Measurements from ENCODE around the gene SNF8.

SNF8 gene

DNA sequence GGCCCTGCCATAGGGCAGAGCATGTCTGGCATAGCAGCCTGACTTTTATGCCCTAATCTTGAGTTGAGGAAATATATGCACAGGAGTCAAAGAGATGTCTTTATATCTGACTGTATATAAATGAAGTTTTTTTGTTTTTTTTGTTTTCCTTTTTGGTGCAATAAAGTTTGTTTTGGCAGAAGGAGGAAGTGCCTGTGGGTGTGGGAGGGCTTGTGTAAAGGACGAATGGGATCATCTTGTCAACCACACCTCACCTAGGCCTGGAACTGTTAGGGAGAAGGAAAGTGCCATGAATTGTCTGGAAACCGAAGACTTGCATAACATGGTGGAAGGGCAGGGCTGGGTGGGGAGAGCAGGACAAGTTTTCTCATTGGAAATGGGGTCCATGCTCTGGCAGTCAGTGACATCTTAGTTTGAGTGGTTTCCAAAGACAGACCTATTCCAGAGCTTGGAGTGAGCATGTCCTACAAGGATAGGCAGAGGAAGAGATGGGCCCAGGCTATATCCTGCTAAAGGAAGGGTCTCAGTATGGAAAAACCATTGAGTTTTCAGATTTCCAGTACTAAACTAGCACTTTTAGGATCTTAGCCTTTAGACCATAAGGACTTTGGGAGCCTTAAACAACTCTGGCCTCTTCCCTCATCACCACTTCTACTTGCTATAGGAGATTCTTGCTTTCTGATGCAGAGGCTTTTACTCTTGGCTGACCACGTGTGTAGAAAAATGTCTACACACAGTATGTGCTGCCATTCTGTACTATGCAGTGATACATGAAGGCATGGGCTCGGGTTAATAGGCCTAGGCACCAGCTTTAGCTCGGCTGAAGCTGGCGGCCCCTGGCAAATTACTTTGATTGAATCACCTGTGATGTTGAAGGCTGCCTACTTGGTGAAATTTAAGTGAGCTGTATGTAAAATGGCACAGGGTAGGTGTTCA lies 15.5 kb downstream of the SNF8 start:
- DNase-seq, result no peak

DNA sequence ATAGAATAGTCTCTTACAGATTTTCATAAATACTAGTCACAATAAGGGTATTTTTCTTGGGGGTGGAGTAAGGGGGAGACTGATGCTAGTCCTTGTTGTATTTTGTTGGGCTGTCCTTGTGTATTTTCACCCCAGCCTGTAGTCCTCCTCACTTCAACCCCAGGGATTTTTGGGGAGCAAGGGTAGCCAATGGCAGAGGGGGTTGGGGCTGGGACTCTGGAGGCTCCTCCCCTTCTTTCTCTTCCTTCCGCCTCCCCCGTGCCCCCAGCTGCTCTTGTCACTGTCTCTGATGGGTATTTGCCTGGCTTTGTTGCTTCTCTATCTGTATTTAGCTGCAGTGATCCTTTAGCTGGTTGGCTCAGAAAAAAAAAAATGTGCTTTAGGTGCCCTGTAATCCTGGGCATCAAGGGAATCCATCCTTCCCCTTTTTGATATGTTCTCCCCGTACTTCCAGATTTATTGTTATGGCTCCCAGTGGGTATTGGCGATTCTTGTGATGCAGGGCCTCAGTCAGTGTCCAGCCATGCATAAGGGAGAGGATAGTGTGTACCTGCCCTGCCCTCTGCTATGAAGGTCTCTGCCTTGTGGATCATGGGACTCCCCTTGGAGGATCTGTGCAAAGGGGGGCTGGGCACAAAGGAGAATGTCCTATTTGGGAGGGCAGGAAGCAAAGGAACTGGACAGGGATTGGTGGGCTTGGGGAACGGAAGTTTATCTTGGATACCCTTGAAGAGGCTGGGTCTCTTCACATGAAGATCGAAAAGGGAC lies 16.5 kb downstream of the SNF8 start:
- DNase-seq, result no peak

DNA sequence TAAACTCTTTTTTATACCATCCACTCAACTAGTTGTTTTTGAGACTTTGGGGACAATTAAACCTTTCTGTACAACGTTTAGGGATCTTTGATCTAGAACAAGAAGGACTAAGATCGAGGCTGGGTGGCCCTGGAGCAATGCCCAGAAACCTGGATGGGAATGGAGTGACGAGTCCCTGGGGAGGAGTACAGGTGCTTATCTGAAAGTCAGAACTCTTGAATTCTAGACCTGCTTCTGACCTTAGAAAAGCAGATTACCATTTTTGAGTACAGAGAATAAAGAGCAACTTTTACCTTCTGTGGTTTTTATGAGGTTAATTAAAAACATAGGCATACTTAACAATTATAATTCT lies 18.7 kb downstream of the SNF8 start:
- no peak for DNase-seq

DNA sequence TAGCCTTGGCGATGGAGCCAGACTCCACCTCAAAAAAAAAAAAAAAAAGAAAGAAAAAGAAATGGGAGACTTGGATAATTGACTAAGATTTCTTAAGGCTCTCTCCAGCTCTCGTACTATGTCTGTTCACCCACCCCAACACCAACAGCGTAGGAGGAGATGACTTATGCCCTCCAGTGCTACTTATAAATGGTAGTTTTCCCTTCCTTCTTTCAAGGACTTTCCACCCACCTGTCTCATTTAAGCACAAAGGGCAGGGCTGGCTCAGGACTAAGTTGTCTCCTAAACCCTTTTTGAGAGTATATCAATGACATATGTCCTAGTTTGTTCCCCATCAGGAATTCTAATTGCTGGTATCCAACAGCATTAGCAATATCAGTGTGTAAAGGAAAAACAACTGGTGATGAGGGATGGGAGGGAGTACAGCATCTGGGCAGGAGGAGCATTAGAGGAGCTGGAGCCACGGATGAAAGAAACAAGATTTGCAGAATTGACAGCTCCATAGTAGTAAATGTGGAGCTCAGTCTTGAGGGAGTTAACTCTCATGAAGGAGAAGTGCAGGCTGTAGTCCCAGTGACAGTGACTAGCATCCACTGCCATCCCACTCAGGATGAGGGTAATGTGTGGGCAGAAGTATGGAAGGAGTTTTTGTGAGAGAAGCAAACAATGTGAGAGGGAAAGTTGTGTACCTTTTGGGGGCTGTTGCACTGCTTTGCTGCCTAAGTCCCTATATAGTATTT lies 19.2 kb downstream of the SNF8 start:
- DNase-seq, result no peak

DNA sequence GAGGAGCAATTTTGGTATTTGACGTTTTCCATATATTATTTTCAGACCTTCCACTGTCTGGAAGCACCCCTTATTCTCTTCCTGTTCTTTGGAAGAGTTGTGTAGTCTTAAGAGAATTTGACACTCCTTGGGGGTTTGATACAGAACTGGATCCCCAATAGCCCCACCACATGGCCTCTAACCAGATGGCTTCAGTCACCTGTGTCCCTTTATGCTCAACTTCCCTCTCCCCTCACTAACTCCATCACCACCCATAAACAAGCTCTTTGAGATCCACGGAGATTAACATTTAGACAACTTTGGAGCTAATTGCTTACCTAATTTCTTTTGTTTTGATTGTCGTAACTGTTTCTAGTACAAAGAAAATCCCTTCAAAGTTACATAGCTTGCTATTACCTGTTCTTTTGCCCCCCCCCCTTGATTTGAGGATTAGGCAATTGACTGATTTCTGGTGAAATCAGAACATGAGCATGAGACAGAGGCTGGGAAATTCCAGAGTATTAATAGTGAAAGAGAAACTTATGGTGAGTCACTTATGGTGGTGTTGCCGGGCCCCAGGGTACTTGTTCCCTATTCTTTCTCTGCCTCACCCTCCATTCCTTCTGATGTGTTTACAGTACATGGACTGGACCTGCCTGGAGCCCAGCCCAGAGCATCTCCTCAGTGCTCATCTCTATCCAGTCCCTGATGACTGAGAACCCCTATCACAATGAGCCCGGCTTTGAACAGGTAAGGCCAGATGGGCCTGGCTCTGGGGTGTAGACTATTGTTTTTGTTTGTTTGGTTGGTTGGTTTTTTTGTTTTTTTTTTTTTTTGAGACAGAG lies 29.0 kb downstream of the SNF8 start:
- DNase-seq, result peak; percentile 24

DNA sequence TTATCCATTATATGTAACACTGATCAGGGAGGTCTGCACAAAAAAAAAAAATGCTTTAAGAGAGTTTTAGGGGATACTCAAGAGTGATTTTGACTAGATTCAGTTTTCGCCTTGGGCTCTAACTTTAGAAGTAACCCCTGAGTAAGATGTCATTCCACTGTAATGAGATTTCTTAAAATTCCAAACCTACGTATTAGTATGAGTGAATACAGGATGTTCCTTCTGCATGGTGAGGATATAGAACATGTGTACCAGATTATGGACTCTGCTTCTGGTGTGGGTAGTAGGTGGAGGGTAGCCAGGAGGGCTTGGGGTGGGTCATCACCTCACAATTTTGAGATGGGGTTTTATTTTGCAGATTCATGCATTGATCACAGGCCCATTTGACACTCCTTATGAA lies 32.2 kb downstream of the SNF8 start:
- DNase-seq, result no peak

DNA sequence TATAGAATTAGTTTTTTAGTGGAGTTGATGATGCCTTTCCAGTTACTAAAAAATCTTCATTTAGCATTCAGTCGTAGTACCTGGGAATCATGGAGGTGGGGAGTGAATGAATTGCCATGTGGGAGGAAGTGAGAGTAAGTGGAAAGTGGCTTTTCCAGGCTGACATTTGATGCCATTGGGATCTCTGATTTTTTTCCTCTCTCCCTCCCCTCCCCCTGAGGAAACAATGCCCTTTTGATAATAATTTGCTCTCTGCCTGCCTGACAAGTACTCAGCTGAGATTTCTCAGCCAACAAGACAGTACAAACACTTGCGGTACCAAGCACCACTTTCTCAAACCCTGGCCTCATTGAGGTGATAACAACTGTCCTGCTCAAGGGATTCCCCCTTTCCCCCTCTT lies 34.3 kb downstream of the SNF8 start:
- DNase-seq, result no peak

DNA sequence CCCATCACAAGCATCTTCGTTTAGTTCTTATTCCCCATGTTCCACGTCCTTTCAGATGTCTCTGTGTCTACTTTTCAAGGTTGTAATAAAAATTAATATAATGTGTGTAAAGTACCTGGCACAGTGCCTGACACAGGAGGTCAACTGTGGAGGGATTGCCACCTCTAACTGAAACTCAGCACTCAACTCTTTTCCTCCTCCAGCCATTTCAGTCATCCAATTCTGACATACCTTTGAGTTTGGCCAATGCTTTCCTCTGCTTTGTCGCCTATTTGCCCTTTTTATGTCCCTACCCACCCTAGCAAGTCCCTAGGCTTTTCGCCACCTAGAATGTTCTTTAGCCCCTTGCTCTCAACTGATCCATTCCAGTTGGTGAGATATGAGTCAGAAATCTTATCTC lies 34.9 kb downstream of the SNF8 start:
- no peak for DNase-seq

DNA sequence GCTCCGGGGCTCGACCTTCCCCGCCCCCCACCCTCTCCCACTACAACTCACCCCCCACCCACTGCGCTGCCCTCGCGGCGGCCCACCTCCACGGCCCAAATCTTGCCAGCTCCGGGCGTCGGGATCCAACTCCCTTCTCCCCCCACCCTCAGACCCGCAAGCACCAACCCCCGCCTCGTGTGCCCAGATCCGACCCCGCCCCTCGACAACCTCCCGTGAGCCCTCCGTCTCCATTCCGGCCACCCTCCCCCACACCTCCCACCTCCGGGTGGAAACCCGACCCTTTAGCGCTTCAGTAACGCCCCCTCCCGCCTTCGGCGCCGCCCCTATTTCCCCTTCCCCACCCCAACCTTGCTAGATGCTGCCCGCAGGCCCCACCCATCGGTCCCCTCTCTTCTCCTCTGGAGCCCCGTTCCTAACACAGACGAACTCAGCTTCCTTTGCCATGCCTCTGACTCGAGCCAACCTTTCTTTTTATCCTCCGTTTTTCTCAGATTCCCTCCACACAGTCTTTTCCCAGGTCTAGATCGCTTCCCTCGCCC lies 35.7 kb downstream of the SNF8 start:
- peak; percentile 93 for DNase-seq

DNA sequence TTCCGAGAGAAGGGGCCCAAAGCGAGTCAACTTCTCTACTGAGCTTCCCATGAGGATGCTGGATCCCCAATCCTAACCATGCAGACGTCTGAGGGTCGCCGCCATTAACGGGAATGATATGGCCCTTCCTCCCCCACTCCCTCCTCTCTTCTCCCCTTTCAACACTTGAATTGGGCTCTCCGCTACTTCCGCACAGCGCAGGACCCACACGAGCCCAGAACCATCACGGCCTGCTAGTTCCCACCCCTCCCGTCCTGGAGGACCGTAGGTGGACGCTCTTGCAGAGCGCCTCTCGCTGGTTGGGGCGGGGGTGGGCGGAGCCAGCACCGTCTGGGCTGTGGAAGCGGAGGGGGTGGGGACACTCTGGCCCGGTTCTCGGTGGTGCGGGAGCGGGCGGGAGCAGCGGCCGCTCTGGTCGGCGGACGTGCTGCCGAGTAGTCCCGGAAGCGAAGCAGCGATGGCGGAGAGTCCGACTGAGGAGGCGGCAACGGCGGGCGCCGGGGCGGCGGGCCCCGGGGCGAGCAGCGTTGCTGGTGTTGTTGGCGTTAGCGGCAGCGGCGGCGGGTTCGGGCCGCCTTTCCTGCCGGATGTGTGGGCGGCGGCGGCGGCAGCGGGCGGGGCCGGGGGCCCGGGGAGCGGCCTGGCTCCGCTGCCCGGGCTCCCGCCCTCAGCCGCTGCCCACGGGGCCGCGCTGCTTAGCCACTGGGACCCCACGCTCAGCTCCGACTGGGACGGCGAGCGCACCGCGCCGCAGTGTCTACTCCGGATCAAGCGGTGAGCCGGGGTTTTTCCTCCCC lies 36.4 kb downstream of the SNF8 start, which contains the start of gene UBE2Z:
UBE2Z (plus strand) TSS at position 361 of the 797 bp plus-strand sequence; CDS start at position 458, 97 bp downstream.
- DNase-seq, result peak; percentile 96

DNA sequence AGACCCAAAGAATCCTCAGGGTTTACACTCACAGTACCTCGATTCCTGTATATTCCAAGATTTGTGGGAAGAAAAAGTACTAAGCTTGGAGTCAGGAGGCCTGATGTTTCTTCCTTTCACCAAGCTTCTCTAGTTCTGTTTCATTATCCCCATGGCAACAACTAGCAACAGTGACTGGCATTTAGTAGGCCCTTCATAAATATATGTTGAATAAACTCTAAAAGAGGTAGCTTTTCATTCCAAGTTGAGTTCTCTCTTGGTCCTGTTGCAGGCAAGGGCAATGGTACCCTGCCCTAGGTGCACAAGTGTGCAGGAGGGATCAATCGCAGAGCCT lies 37.0 kb downstream of the SNF8 start:
- no peak for DNase-seq

DNA sequence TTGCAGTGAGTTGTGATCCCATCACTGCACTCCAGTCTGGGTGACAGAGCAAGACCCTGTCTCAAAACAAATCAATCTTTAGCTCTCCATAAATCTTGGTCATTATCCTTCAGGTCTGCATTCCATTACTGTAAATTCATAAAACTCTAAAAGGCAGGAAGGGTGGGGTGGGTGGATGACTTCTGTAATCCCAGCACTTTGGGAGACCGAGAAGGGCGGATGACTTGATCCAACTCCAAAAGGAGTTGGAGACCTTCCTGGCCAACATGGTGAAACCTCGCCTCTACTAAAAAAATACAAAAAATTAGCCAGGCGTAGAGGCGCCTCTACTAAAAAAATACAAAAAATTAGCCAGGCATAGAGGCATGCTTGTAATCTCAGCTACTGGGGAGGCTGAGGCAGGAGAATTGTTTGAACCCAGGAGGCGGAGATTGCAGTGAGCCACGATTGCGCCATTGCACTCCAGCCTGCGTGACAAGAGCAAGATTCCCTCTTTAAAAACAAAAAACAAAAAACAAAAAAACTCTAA lies 38.6 kb downstream of the SNF8 start:
- DNase-seq, result no peak

DNA sequence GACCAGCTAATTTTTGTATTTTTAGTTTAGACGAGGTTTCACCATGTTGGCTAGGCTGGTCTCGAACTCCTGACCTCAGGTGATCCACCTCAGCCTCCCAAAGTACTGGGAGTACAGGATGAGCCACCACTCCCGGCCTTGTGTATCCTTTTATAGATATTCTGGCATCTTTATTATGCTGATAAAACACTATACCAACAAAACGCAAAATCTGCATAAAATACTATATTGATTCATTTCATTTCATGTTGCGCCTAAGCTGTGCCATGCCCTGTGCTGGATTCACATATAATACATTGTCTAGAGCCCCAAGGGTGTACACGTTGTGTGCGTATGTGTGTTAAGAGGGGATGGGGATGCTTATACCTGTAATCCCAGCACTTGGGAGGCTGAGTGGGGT lies 40.2 kb downstream of the SNF8 start:
- no peak for DNase-seq

DNA sequence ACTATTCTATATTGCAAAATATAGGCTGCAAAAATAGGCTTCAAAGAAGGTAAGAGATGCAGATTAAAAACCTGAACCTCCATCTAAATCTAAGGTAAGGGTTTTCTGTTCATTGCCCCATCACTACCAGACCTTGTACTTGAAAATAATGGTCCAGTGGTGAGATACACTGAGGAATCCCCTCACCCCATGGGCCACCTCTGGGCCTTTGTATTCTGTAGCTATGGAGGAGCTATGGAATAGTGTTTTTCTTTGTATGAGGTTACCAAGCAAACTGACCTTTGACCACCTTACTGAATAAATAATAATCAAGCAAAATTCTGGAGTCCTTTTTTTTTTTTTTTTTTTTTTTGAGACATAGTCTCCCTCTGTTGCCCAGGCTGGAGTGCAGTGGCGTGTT lies 41.2 kb downstream of the SNF8 start:
- no peak for DNase-seq

DNA sequence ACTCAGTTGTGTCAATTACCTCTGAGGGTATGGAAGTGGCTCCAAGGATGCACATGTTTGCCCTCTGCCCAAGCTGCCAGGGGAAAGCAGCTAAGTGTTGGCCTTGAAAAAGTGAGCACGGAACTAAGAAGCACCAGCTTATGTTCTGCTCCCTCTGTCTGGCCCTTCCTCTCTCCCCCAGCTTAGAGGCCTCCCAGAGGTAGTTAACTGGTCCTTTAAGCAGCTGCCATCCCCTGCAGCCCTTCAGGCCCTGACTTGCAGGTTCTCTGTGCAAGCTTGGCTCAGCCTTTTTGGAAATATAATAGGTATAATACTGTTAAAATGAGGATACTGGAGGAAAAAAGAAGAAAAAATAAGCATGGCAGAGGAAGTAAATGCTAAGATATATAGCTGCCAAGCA lies 43.4 kb downstream of the SNF8 start:
- DNase-seq, result no peak

DNA sequence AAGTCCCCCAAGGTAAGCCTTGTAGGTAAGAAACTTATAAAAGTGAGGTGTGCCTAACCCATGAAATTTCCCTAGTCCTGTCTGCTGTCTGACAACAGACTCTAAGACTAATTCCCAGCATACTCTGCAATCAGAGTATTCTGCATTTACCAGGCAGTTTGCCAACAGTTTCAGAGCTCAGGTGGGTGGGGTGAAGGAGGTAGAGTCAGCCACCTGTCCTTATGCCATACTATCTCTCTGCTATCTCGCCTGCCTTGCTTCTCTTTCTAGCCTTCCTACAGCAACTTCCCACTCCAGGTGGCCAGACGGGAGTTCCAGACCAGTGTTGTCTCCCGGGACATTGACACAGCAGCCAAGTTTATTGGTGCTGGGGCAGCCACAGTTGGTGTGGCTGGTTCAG lies 49.8 kb downstream of the SNF8 start:
- DNase-seq, result no peak

DNA sequence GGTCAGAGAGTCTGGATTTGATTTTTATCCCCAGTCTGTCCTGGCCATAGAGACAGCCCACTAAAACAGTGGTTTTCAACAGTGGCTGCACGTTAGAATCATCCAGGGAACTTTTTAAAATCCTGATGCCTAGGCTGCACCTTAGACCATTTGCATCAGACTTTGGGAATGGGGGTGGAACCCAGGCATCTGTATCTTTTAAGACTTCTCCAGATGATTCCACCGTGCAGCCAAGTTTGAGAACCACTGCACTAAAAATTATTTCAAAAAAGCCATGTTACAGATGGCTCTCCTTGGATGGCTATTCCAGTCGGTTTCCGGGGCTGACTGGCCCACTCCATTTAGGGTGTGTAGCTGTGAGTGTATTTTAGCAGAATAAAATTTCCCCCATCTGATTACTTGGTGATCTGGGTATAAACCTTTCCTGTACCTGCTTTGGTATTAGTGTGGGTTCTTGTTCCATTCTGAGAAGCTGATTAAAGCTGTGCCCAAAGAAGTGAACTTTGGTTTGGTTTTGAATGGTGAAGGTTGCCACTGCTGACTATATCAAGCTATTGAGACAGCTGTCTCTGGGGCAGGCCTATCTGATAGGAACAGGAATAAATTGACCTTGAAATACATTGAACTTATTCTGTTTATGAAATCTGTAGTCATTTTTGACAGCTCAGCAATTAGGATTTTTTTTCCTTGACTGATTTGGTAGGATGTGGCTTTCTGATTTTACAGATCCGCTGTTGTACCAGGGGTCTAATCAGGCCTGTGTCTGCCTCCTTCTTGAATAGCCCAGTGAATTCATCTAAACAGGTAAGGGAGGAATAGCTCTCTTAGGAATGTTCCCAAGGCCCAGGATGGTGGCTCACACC lies 50.8 kb downstream of the SNF8 start:
- DNase-seq, result no peak

DNA sequence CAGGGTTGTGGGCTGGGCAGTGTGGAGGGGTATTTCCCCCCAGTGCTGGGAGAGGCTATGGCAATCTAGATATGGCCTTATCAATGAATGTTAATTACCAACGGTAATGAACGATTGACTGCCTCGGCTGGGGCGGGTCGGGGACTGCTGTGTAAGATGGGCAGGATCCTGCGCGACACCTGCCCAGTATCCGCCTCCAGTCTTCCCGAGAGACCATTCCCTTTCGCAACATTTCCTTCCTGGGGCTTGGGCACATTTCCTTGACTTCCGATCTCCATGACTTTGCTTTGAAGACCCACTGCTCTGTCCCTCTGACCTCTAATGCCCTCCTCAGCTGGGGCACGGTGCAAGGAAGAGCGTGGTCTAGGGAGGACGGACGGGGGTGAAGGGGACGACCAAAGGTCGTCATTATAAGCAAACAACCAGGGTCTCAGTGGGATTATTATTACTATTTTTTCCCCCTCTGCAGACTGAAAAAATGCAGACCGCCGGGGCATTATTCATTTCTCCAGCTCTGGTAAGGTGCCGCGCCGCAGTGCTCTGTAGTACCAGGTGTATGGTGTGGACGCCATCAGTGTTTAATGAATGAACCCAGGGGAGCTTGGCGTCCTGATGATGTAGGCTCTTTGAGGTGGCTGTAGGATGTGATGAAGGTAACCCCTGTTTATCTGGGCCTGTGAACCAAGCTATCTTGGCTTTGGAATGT lies 51.5 kb downstream of the SNF8 start:
- no peak for DNase-seq

DNA sequence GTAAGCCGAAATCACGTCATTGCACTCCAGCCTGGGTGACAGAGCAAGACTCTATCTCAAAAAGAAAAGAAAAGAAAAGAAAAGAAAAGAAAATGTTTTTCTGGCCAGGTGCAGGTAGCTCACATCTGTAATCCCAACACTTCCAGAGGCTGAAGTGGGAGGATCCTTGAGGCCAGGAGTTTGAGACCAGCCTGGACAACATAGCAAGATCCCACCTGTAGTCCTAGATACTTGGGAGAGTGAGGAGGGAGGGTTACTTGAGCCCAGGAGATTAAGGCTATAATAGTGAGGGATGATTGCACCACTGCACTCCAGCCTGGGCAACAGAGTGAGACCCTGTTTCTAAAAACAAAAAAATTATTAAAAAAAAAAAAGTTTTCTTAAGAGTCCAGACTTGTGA lies 54.6 kb downstream of the SNF8 start:
- DNase-seq, result no peak

DNA sequence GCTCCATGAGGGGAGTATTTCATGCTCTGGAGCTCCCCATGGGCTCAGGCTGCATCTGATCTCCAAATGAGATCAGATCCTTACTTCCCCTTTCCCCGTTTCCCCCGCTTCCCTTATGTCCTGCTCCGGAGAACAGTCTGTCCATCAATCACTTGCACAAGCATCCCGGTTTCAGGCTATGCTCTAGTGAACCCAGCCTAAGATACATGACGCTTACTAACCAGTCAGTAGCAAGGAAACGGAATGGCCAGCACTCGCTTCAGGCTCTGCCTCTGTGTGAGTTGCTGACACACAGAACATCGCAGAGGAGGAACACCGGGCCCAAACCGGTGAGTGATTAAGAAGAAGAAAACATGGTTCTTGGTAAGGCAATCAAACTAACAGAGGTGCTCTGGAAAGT lies 61.5 kb downstream of the SNF8 start:
- no peak for DNase-seq
